Stromal cell of bone marrow (primary cell): Measurements from ENCODE around the gene ABTB1.
"Not testable (repeated sequence)": the region's sequence is repeated elsewhere in the genome, so short reads cannot be mapped to it uniquely, and the experiment has no call there.

Source experiments
- DNase-seq: peaks from one replicate; pipeline ENCODE4 v3.0.0-alpha.2; 2012; ENCODE audit warnings: low read depth

The ABTB1 gene

GRCh38 chr3:127650236-127650635, 22.5 kb upstream of the ABTB1 start:
- no peak for DNase-seq

GRCh38 chr3:127651516-127652172, 21.1 kb upstream of the ABTB1 start:
- DNase-seq, result no peak

GRCh38 chr3:127652246-127652995, 20.3 kb upstream of the ABTB1 start:
- DNase-seq, result peak; percentile 25

- no peak for DNase-seq
These were observed 18.4 kb upstream of the ABTB1 start for GRCh38 chr3:127654374-127654773.

- not testable (repeated sequence) for DNase-seq
These were observed 17.8 kb upstream of the ABTB1 start for GRCh38 chr3:127654993-127655392.

- DNase-seq, result peak; percentile 75
These were observed 17.1 kb upstream of the ABTB1 start for GRCh38 chr3:127655641-127656040.

GRCh38 chr3:127656906-127657305, 15.8 kb upstream of the ABTB1 start:
- no peak for DNase-seq

- DNase-seq, result no peak
These were observed 14.5 kb upstream of the ABTB1 start for GRCh38 chr3:127658234-127658633.

GRCh38 chr3:127660621-127661251, 12.0 kb upstream of the ABTB1 start:
- DNase-seq, result no peak

- no peak for DNase-seq
These were observed 11.2 kb upstream of the ABTB1 start for GRCh38 chr3:127661600-127661999.

- DNase-seq, result no peak
These were observed 10.7 kb upstream of the ABTB1 start for GRCh38 chr3:127662001-127662469.

GRCh38 chr3:127663151-127663550, 9.6 kb upstream of the ABTB1 start:
- no peak for DNase-seq

- DNase-seq, result no peak
These were observed 7.6 kb upstream of the ABTB1 start for GRCh38 chr3:127665165-127665564.

- DNase-seq, result no peak
These were observed 7.2 kb upstream of the ABTB1 start for GRCh38 chr3:127665586-127665985.

- DNase-seq, result no peak
These were observed 6.1 kb upstream of the ABTB1 start for GRCh38 chr3:127666676-127667075.

- no peak for DNase-seq
These were observed 5.6 kb upstream of the ABTB1 start for GRCh38 chr3:127667119-127667681.

- DNase-seq, result no peak
These were observed 3.8 kb upstream of the ABTB1 start for GRCh38 chr3:127668906-127669305.

GRCh38 chr3:127669541-127670228, 3.1 kb upstream of the ABTB1 start:
- no peak for DNase-seq

- DNase-seq, result no peak
These were observed 2.6 kb upstream of the ABTB1 start for GRCh38 chr3:127670229-127670559.

- no peak for DNase-seq
These were observed 1.8 kb upstream of the ABTB1 start for GRCh38 chr3:127670761-127671522.
